ENCODE measurements around the gene USP28.
"Not testable (repeated sequence)": the region's sequence is repeated elsewhere in the genome, so short reads cannot be mapped to it uniquely, and the experiment has no call there.

USP28 gene

DNA sequence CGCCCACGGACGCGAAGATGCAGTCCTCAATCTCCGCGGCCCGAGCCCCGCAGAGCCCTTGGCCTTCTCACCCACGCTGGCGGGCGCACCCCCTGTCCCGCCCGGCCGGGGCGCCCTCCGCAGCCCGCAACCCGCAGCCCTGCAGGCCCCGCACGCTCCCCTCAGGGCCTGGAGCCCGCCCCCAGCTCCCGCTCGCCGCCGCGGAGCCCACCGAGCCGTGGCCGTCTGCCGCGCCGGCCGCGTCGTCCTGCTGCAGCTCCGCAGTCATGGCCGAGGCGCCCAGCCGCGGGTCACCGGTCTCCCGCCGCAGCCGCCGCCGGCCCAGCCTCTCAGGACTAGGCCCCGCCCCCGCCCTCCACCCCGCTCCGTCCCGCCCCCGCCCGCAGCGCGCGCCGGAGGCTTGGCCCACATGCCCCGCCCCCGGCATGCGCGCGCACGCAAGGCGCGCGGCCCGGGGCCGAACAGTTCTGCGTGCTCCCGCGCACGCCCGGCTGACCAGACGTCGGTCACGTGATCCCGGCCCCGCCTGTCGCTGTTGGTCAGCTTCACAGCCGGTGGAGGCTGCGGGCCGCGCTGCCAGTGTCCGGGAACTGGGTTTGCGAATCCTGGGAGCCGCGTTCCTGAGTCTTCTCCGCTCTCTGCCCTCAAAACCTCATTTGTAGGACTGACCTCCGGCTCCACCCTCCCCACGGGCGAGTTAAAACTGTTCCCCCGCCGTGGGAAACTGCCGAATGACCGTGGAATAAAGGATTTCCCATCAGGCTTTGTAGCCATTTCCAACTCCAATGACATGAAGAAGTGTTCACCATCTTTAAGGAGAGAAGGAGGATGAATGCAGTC is at the start of gene USP28:
Gene USP28, minus strand, starts transcription at position 339 of the 840 bp plus-strand sequence. Its CDS starts 71 bp downstream, at position 268.
- DNase-seq (ENCODE audit: low read depth in 2 of 2): peak; percentile 58 to 74

DNA sequence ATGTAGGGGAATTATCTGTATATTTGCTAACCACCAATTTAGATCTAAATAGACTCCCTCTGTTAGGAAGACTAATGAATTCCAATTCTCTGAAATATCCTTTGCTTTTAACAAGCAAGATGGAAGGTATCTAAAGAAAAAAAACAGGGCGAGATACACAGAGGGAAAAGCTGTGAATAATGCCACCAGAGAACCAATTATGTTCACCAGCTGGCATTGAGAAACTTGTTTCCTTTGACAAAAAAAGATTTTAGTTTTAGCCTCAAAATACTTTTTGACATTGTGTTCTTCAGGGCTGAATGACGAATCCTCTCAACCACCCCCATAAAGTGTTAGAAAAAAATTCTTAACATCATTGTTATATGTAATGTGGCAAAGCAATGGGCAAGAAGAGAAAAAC is 48.2 kb upstream of the USP28 start:
- DNase-seq (ENCODE audit: low read depth in 2 of 2): no peak

- DNase-seq (ENCODE audit: low read depth in 2 of 2): not testable (repeated sequence)
These were observed 36.1 kb upstream of the USP28 start for GRCh38 chr11:113911491-113911890.

GRCh38 chr11:113908098-113908497 is 32.7 kb upstream of the USP28 start:
- no peak for DNase-seq (ENCODE audit: low read depth in 2 of 2)

DNA sequence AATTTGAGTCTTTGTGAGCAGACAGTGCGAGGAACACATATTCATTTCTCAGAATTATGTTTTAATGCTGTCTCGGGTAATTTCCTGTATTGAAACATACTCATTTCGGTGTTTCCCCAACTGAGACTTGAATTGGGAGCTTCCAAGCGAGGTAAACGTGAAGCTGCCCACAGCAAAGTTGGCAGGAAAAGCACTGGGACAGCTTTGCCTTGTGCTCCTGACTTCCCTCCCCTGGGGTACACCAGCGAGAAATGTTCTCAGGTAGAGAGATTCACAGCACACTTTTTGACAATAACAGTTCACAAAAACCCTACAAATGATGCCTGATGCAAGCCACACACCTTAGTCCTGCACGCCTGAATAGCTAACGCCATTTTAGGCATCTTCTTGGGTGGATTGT is 32.3 kb upstream of the USP28 start:
- DNase-seq (ENCODE audit: low read depth in 2 of 2): no peak

- DNase-seq (ENCODE audit: low read depth in 2 of 2): no peak
These were observed 31.8 kb upstream of the USP28 start for GRCh38 chr11:113907152-113907551.

DNA sequence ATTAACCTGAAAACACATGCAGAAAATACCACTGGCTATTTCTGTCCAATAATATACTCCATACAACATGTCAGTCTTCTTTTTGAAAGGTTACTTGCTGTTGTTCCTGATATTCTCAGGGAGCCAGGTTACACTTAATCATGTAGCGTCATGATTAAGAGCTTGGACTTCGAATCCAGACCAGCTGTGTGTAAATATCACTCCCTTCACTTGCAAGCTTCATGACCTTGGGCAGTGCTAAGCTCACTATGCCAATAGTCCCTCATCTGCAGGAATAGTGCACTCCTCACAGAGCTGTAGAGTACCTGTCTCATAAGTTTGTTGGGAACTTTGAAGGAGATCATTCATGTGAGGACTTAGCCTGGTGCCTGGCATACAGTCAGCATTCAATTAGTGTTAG is 31.1 kb upstream of the USP28 start:
- DNase-seq (ENCODE audit: low read depth in 2 of 2): no peak

- no peak for DNase-seq (ENCODE audit: low read depth in 2 of 2)
These were observed 30.7 kb upstream of the USP28 start for GRCh38 chr11:113906038-113906437.

GRCh38 chr11:113904379-113905101 is 29.2 kb upstream of the USP28 start, which contains the start of gene HTR3B:
Gene HTR3B, plus strand, starts transcription at chr11:113904796. Its CDS starts 138 bp downstream, at chr11:113904934.
- DNase-seq (ENCODE audit: low read depth in 2 of 2): no peak

DNA sequence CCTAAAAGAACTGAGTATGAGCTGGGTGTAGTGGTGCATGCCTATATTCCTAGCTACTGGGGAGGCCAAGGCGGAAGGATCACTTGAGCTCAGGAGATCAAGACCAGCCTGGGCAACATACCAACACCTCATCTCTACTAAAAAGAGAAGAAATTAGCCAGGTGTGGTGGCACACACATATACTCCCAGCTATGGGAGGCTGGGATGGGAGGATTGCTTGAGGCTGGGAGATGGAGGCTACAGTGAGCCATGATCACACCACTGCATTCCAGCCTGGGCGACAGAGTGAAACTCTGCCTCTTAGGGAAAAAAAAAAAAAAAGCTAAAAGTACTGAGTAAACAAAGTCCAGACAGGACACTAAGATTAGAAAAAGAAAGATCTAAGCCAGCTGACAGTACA is 25.8 kb upstream of the USP28 start:
- no peak for DNase-seq (ENCODE audit: low read depth in 2 of 2)

- DNase-seq (ENCODE audit: low read depth in 2 of 2): no peak
These were observed 20.9 kb upstream of the USP28 start for GRCh38 chr11:113896156-113896879.

DNA sequence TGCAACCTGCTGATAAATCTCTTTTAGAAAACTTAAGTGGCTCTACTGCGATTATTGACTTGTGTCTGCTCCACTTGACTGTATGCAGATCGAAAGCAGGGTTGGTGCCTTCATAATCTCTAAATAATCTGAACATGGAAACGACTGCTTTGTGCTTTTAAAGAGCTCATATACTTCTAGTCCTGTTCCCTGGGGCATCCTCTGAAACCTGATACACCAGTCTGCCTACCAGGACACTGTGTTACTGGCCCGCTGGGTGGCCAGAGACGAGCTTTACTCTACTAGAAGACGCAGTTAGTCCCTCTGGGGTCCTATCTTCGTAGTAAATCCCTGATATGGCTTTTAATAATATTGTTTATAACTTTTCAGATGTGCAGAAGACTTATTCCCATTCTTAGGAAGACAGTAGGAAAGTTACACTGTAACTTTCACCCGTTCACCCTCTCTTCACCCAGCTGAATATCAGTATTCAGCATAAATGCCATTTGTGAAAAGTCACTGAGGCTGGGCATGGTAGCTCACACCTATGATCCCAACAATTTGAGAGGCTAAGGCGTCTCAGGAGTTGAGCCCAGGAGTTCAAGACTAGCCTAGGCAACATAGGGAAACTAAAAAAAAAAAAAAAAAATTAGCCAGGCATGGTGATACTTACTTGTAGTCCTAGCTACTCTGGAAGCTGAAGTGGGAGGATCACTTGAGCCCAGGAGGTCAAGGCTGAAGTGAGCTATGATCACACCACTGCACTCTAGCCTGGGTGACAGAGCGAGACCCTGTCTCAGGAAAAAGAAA is 20.2 kb upstream of the USP28 start:
- DNase-seq (ENCODE audit: low read depth in 2 of 2): no peak

DNA sequence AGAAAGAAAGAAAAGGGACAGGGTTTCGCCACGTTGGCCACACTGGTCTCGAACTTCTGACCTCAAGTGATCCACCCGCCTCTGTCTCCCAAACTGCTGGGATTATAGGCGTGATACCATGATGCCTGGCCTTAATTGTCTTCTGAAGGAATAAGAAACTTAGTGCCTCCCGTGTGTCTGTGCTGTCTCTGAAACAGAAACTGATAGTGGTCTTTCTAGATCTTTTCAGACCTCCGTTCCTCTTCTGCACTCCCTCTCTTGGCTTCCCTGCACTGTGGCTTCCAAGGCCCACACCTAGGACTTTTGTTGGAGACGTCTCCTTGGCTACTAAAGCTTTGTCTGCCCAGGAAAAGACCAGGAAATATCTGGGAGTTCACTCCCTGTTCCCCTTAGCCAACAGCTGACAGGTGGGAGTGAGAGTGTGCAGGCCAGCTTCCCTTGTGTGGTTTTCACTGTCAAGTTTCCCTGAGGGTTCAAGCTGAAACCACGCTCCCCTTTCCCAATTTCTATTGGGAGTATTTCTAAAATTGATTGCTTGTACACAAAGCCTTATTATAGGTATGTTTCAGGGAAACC is 19.1 kb upstream of the USP28 start:
- no peak for DNase-seq (ENCODE audit: low read depth in 2 of 2)

DNA sequence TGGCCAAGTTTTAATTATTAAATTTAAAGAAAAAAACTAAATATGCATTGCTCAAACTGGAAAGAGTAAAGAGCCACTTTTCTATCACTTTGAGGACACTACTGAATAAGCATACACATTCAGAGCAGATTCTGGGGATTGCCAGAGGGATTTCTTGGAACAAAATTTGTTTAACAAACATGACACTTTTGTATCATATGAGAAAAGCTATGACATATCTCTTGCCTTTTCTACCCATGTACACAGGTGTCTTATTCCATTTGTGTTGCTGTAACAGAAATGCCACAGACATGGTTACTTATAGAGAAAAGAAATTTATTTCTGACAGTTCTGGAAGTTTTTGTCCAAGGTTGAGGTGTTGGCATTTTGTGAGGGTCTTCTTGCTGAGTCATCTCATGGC is 13.5 kb upstream of the USP28 start:
- DNase-seq (ENCODE audit: low read depth in 2 of 2): no peak

- no peak for DNase-seq (ENCODE audit: low read depth in 2 of 2)
These were observed 10.5 kb upstream of the USP28 start for GRCh38 chr11:113885897-113886296.

- DNase-seq (ENCODE audit: low read depth in 2 of 2): no peak
These were observed 9.0 kb upstream of the USP28 start for GRCh38 chr11:113884361-113884836.

- DNase-seq (ENCODE audit: low read depth in 2 of 2): no peak
These were observed 6.5 kb upstream of the USP28 start for GRCh38 chr11:113881856-113882255.

GRCh38 chr11:113880971-113881370 is 5.6 kb upstream of the USP28 start:
- DNase-seq (ENCODE audit: low read depth in 2 of 2): no peak

DNA sequence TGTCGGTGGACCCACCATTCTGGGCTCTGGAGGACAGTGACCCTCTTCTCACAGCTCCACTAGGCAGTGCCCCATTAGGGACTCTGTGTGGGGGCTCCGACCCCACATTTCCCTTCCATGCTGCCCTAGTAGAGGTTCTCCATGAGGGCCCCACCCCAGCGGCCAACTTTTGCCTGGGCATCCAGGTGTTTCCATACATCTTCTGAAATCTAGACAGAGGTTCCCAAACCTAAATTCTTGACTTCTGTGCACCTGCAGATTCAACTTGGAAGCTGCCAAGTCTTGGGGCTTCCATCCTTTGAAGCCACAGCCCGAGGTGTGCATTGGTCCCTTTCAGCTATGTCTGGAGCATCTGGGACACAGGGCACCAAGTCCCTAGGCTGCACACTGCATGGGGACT is 4.1 kb upstream of the USP28 start:
- DNase-seq (ENCODE audit: low read depth in 2 of 2): not testable (repeated sequence)

- no peak for DNase-seq (ENCODE audit: low read depth in 2 of 2)
These were observed 2.3 kb upstream of the USP28 start for GRCh38 chr11:113877670-113878055.
